GM12878 (cell line): ENCODE measurements around the gene ATP5F1D.

Experiments used
- EP300 ChIP-seq, 2 experiments: fragments of 150-350 bp in 1 of 2; IDR thresholded peaks; 2 replicates each; pipeline ENCODE4 v1.6.1; 2011 to 2012; ENCODE audit warnings: low read depth in 2 of 2, low read length in 2 of 2, borderline replicate concordance in 1 of 2, improper control_type of control experiment in 1 of 2, inconsistent platforms in 1 of 2; ENCODE audit not compliant: control insufficient read depth in 1 of 2
- EZH2 ChIP-seq: IDR thresholded peaks from 2 replicates; pipeline ENCODE4 v1.6.1; 2012; ENCODE audit warnings: low read depth, mild to moderate bottlenecking, control low read depth, inconsistent platforms, low read length, borderline replicate concordance; ENCODE audit not compliant: control insufficient read depth
- NR2C2 ChIP-seq: IDR thresholded peaks from 2 replicates; pipeline ENCODE4 v1.6.1; 2011; ENCODE audit warnings: borderline replicate concordance, low read depth; ENCODE audit not compliant: control insufficient read depth, insufficient read length
- POLR2A ChIP-seq: IDR thresholded peaks from 2 replicates; pipeline ENCODE4 v1.6.1; 2011; ENCODE audit warnings: low read depth, mild to moderate bottlenecking, low read length
- TCF12 ChIP-seq: IDR thresholded peaks from 2 replicates; pipeline ENCODE4 v1.6.1; 2011; ENCODE audit warnings: low read depth, mild to moderate bottlenecking, low read length
- ZNF207 ChIP-seq: fragments of 450-650 bp; IDR thresholded peaks from 2 replicates; pipeline ENCODE4 v1.6.1; 2014; ENCODE audit warnings: antibody characterized with exemption, mild to moderate bottlenecking, borderline replicate concordance
- ZNF274 ChIP-seq: IDR thresholded peaks from one replicate; pipeline ENCODE4 v1.8.0; 2011; ENCODE audit not compliant: insufficient read length, insufficient read depth
- TF ChIP-seq, protein P1 (sequence below): IDR thresholded peaks from 2 replicates; pipeline ENCODE4 v1.6.1; 2012; ENCODE audit warnings: mild to moderate bottlenecking, low read depth, low read length
- TF ChIP-seq, protein P2 (sequence below), 3 experiments: IDR thresholded peaks in 2 of 3; conservative IDR thresholded peaks in 1 of 3; 2 replicates each; pipeline ENCODE4 v1.5.1; 2011; ENCODE audit warnings: low read depth in 3 of 3, low read length in 3 of 3, mild to moderate bottlenecking in 3 of 3, control low read depth in 2 of 3, moderate library complexity in 2 of 3, inconsistent platforms in 1 of 3, mixed read lengths in 1 of 3; ENCODE audit not compliant: control insufficient read depth in 2 of 3, insufficient read depth in 1 of 3; ENCODE audit errors: extremely low read depth in 1 of 3
- TF ChIP-seq, protein P3 (sequence below): IDR thresholded peaks from 2 replicates; pipeline ENCODE4 v1.6.1; 2011; ENCODE audit warnings: low read depth, low read length, improper control_type of control experiment, borderline replicate concordance
- TF ChIP-seq, protein P4 (sequence below): IDR thresholded peaks from 2 replicates; pipeline ENCODE4 v1.6.1; 2012; ENCODE audit warnings: low read length, inconsistent platforms

DNA sequence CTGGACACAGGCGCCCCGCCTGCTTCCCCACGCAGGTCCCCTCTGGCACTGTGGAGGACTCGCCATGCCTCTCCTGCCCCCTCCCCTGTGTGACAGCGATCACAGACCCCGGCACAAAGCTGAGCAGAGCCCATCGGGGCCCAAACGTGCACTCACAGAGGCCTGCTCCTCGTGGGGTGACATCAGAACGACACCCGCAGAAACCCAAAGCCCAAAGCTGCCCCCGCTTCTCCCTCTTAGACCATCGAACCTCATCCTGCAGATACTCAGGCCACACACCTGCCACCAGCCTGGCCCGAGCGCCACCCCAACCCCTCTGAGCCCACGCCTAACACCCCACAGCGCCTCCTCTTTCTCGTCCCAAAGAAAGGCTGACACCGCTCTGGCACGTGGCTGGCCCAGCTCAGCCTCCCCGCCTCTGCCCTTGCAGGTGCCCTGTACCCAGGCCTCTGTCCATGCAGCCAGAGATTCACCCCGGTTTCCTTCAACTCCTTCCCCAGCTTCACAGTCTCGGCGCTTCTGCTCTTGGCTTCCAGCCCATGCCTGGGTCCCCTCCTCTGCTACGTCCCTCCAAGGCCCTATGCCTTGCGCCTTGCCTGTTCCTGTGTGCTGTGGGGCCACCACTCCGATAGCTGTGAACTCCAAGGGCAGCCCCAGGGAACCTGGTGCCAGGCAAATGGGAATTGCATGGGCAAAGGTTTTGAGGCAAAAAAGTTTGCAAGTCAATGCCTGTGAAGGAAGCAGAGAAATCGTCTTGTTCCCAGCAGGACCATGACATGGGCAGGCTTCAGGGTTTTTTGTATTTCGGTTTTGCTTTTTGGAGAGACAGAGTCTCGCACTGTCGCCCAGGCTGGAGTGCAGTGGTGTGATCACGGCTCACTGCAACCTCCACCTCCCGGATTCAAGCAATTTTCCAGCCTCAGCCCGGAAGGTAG is 2.9 kb upstream of the ATP5F1D start:
- TF ChIP-seq, protein P1, sequence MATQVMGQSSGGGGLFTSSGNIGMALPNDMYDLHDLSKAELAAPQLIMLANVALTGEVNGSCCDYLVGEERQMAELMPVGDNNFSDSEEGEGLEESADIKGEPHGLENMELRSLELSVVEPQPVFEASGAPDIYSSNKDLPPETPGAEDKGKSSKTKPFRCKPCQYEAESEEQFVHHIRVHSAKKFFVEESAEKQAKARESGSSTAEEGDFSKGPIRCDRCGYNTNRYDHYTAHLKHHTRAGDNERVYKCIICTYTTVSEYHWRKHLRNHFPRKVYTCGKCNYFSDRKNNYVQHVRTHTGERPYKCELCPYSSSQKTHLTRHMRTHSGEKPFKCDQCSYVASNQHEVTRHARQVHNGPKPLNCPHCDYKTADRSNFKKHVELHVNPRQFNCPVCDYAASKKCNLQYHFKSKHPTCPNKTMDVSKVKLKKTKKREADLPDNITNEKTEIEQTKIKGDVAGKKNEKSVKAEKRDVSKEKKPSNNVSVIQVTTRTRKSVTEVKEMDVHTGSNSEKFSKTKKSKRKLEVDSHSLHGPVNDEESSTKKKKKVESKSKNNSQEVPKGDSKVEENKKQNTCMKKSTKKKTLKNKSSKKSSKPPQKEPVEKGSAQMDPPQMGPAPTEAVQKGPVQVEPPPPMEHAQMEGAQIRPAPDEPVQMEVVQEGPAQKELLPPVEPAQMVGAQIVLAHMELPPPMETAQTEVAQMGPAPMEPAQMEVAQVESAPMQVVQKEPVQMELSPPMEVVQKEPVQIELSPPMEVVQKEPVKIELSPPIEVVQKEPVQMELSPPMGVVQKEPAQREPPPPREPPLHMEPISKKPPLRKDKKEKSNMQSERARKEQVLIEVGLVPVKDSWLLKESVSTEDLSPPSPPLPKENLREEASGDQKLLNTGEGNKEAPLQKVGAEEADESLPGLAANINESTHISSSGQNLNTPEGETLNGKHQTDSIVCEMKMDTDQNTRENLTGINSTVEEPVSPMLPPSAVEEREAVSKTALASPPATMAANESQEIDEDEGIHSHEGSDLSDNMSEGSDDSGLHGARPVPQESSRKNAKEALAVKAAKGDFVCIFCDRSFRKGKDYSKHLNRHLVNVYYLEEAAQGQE, result no peak
- TF ChIP-seq POLR2A (no peak), EP300 (IDR thresholded peaks at IDR 0.05; ENCODE audit: borderline replicate concordance in 1 of 2, control insufficient read depth in 1 of 2, low read depth in 2 of 2, low read length in 2 of 2) (no peak), TCF12 (no peak), ZNF274 (no peak), ZNF207 (no peak), EZH2 (no peak), NR2C2 (no peak)
- TF ChIP-seq, protein P2, sequence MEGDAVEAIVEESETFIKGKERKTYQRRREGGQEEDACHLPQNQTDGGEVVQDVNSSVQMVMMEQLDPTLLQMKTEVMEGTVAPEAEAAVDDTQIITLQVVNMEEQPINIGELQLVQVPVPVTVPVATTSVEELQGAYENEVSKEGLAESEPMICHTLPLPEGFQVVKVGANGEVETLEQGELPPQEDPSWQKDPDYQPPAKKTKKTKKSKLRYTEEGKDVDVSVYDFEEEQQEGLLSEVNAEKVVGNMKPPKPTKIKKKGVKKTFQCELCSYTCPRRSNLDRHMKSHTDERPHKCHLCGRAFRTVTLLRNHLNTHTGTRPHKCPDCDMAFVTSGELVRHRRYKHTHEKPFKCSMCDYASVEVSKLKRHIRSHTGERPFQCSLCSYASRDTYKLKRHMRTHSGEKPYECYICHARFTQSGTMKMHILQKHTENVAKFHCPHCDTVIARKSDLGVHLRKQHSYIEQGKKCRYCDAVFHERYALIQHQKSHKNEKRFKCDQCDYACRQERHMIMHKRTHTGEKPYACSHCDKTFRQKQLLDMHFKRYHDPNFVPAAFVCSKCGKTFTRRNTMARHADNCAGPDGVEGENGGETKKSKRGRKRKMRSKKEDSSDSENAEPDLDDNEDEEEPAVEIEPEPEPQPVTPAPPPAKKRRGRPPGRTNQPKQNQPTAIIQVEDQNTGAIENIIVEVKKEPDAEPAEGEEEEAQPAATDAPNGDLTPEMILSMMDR (IDR thresholded peaks at IDR 0.05 in 2 of 3, conservative IDR thresholded peaks at IDR 0.05 in 1 of 3; ENCODE audit: control insufficient read depth in 2 of 3, extremely low read depth in 1 of 3, insufficient read depth in 1 of 3, low read depth in 3 of 3, low read length in 3 of 3), result no peak
- TF ChIP-seq, protein P3, sequence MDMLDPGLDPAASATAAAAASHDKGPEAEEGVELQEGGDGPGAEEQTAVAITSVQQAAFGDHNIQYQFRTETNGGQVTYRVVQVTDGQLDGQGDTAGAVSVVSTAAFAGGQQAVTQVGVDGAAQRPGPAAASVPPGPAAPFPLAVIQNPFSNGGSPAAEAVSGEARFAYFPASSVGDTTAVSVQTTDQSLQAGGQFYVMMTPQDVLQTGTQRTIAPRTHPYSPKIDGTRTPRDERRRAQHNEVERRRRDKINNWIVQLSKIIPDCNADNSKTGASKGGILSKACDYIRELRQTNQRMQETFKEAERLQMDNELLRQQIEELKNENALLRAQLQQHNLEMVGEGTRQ, result no peak
- TF ChIP-seq, protein P4, sequence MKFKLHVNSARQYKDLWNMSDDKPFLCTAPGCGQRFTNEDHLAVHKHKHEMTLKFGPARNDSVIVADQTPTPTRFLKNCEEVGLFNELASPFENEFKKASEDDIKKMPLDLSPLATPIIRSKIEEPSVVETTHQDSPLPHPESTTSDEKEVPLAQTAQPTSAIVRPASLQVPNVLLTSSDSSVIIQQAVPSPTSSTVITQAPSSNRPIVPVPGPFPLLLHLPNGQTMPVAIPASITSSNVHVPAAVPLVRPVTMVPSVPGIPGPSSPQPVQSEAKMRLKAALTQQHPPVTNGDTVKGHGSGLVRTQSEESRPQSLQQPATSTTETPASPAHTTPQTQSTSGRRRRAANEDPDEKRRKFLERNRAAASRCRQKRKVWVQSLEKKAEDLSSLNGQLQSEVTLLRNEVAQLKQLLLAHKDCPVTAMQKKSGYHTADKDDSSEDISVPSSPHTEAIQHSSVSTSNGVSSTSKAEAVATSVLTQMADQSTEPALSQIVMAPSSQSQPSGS, result no peak
